H9 (cell line): ENCODE data around the gene AGBL4. TPM values are rescaled to one million over a fixed set of nuclear protein-coding genes. Genes with fewer than 3 reads are reported as not detected.

ENCODE experiments used
- DNase-seq: peaks from one replicate; pipeline ENCODE4 v3.0.0-alpha.2; 2017
- H2AFZ ChIP-seq: one replicate; pipeline ENCODE4 v1.6.1; 2013; ENCODE audit warnings: mild to moderate bottlenecking, low read length, control low read depth, moderate library complexity
- H2AK5ac ChIP-seq: 2 replicates; pipeline ENCODE4 v1.6.1; 2013; ENCODE audit warnings: low read length, control low read depth, mixed read lengths; ENCODE audit not compliant: insufficient read length
- H2BK120ac ChIP-seq: one replicate; pipeline ENCODE4 v1.6.1; 2013; ENCODE audit warnings: low read depth, mild to moderate bottlenecking, low read length, control low read depth, inconsistent platforms; ENCODE audit not compliant: poor library complexity, severe bottlenecking
- H2BK12ac ChIP-seq: 2 replicates; pipeline ENCODE4 v1.6.1; 2013; ENCODE audit warnings: low read length, control low read depth, mixed read lengths, low read depth; ENCODE audit not compliant: insufficient read length
- H2BK15ac ChIP-seq: 2 replicates; pipeline ENCODE4 v1.6.1; 2013; ENCODE audit warnings: low read depth, low read length, control low read depth
- H2BK20ac ChIP-seq: one replicate; pipeline ENCODE4 v1.6.1; 2013; ENCODE audit warnings: low read depth, mild to moderate bottlenecking, low read length, control low read depth, inconsistent platforms; ENCODE audit not compliant: poor library complexity, severe bottlenecking
- H2BK5ac ChIP-seq: 2 replicates; pipeline ENCODE4 v1.6.1; 2013; ENCODE audit warnings: low read length, control low read depth, mixed read lengths; ENCODE audit not compliant: insufficient read length
- H3K14ac ChIP-seq: 2 replicates; pipeline ENCODE4 v1.6.1; 2013; ENCODE audit warnings: low read length, control low read depth; ENCODE audit not compliant: insufficient read depth
- H3K18ac ChIP-seq: 2 replicates; pipeline ENCODE4 v1.6.1; 2013; ENCODE audit warnings: low read depth, mild to moderate bottlenecking, mixed read lengths, low read length, control low read depth; ENCODE audit not compliant: insufficient read length
- H3K23ac ChIP-seq: 2 replicates; pipeline ENCODE4 v1.6.1; 2013; ENCODE audit warnings: low read length, control low read depth, mixed read lengths, low read depth; ENCODE audit not compliant: insufficient read length
- H3K23me2 ChIP-seq: 2 replicates; pipeline ENCODE4 v1.6.1; 2013; ENCODE audit warnings: low read depth, mild to moderate bottlenecking, mixed read lengths, low read length, control low read depth; ENCODE audit not compliant: insufficient read length, poor library complexity, severe bottlenecking
- H3K27ac ChIP-seq: 2 replicates; pipeline ENCODE4 v1.5.1; 2013; ENCODE audit warnings: low read length, control low read depth, mixed read lengths, low read depth; ENCODE audit not compliant: insufficient read length
- H3K27me3 ChIP-seq: 2 replicates; pipeline ENCODE4 v1.6.1; 2013; ENCODE audit warnings: low read length, control low read depth, inconsistent platforms; ENCODE audit not compliant: insufficient read depth
- H3K4ac ChIP-seq: 2 replicates; pipeline ENCODE4 v1.6.1; 2013; ENCODE audit warnings: low read depth, mild to moderate bottlenecking, control low read depth, inconsistent platforms, low read length, moderate library complexity
- H3K4me1 ChIP-seq: 2 replicates; pipeline ENCODE4 v1.6.1; 2013; ENCODE audit warnings: low read length, control low read depth, inconsistent platforms; ENCODE audit not compliant: insufficient read depth
- H3K4me2 ChIP-seq: 2 replicates; pipeline ENCODE4 v1.6.1; 2013; ENCODE audit warnings: low read length, control low read depth, mixed read lengths; ENCODE audit not compliant: insufficient read length, insufficient read depth
- H3K56ac ChIP-seq: 2 replicates; pipeline ENCODE4 v1.6.1; 2013; ENCODE audit warnings: low read depth, mild to moderate bottlenecking, mixed read lengths, low read length, control low read depth; ENCODE audit not compliant: insufficient read length
- H3K79me1 ChIP-seq: 2 replicates; pipeline ENCODE4 v1.6.1; 2013; ENCODE audit warnings: low read depth, mild to moderate bottlenecking, moderate library complexity, low read length, control low read depth, inconsistent platforms; ENCODE audit not compliant: insufficient read depth, poor library complexity, severe bottlenecking
- H3K79me2 ChIP-seq: 2 replicates; pipeline ENCODE4 v1.6.1; 2013; ENCODE audit warnings: low read length, control low read depth, inconsistent platforms; ENCODE audit not compliant: insufficient read depth
- H3K9ac ChIP-seq: 2 replicates; pipeline ENCODE4 v1.6.1; 2013; ENCODE audit warnings: low read length, control low read depth, mixed read lengths; ENCODE audit not compliant: insufficient read length; ENCODE audit errors: extremely low read depth
- H3K9me3 ChIP-seq: one replicate; pipeline ENCODE4 v1.6.1; 2013; ENCODE audit warnings: low read depth, low read length, inconsistent platforms; ENCODE audit not compliant: control insufficient read depth
- H3T11ph ChIP-seq: one replicate; pipeline ENCODE4 v1.6.1; 2013; ENCODE audit warnings: mild to moderate bottlenecking, low read length, control low read depth, inconsistent platforms
- H4K20me1 ChIP-seq: one replicate; pipeline ENCODE4 v1.6.1; 2013; ENCODE audit not compliant: control insufficient read depth, insufficient read length, insufficient read depth
- H4K5ac ChIP-seq: 2 replicates; pipeline ENCODE4 v1.6.1; 2013; ENCODE audit warnings: low read depth, mild to moderate bottlenecking, mixed read lengths, low read length, control low read depth; ENCODE audit not compliant: insufficient read length
- H4K8ac ChIP-seq: replicated peaks from 2 replicates; pipeline ENCODE4 v1.6.1; 2013; ENCODE audit warnings: low read length, control low read depth, mixed read lengths, low read depth; ENCODE audit not compliant: insufficient read length
- H4K91ac ChIP-seq: 2 replicates; pipeline ENCODE4 v1.6.1; 2013; ENCODE audit warnings: low read depth, mild to moderate bottlenecking, moderate library complexity, mixed read lengths, low read length, control low read depth; ENCODE audit not compliant: insufficient read length
- H3K27ac Mint-ChIP-seq, 3 experiments: 2 replicates in 2 of 3; 3 replicates in 1 of 3; pipeline ENCODE4 v1.8.0; 2020 to 2021; ENCODE audit warnings: mixed read lengths in 3 of 3, mild to moderate bottlenecking in 1 of 3, moderate library complexity in 1 of 3
- H3K27me3 Mint-ChIP-seq: 2 replicates; pipeline ENCODE4 v1.8.0; 2021; ENCODE audit warnings: low read depth, mild to moderate bottlenecking, moderate library complexity, mixed read lengths
- H3K36me3 Mint-ChIP-seq, 3 experiments: 2 replicates in 2 of 3; 3 replicates in 1 of 3; pipeline ENCODE4 v1.8.0; 2020 to 2021; ENCODE audit warnings: low read depth in 3 of 3, mixed read lengths in 3 of 3; ENCODE audit not compliant: insufficient read depth in 1 of 3
- H3K4me1 Mint-ChIP-seq, 2 experiments: 2 replicates each; pipeline ENCODE4 v1.8.0; 2020; ENCODE audit warnings: mixed read lengths in 2 of 2
- H3K4me3 Mint-ChIP-seq, 2 experiments: 2 replicates in 1 of 2; 3 replicates in 1 of 2; pipeline ENCODE4 v1.8.0; 2020 to 2021; ENCODE audit warnings: mild to moderate bottlenecking in 2 of 2, mixed read lengths in 2 of 2, moderate library complexity in 1 of 2
- H3K9me3 Mint-ChIP-seq, 2 experiments: 2 replicates in 1 of 2; 3 replicates in 1 of 2; pipeline ENCODE4 v1.8.0; 2020; ENCODE audit warnings: mild to moderate bottlenecking in 2 of 2, mixed read lengths in 2 of 2, moderate library complexity in 1 of 2
- WGBS: extraction: QIAGEN DNeasy Blood & Tissue Kit; methylation state at CpG from one replicate; pipeline ENCODE4 v1.1.7; 2013; ENCODE audit warnings: missing lambda C conversion rate, low lambda C conversion rate, mixed read lengths; ENCODE audit not compliant: insufficient read length; ENCODE audit errors: extremely low coverage; 5-methylcytosine and 5-hydroxymethylcytosine counted together
- total RNA-seq: library from RNA; stranded (reverse); gene quantifications from 2 replicates; pipeline ENCODE4 v1.2.1, GENCODE V29; 2021
- TF ChIP-seq, protein P1 (sequence below): fragments of 200-600 bp; sonication (generic); conservative IDR thresholded peaks from 3 replicates; pipeline ENCODE4 v1.8.0; 2021; ENCODE audit warnings: antibody characterized with exemption, mild to moderate bottlenecking

AGBL4 gene
- total RNA-seq, 1 experiment from 2014 or later = not detected

DNA sequence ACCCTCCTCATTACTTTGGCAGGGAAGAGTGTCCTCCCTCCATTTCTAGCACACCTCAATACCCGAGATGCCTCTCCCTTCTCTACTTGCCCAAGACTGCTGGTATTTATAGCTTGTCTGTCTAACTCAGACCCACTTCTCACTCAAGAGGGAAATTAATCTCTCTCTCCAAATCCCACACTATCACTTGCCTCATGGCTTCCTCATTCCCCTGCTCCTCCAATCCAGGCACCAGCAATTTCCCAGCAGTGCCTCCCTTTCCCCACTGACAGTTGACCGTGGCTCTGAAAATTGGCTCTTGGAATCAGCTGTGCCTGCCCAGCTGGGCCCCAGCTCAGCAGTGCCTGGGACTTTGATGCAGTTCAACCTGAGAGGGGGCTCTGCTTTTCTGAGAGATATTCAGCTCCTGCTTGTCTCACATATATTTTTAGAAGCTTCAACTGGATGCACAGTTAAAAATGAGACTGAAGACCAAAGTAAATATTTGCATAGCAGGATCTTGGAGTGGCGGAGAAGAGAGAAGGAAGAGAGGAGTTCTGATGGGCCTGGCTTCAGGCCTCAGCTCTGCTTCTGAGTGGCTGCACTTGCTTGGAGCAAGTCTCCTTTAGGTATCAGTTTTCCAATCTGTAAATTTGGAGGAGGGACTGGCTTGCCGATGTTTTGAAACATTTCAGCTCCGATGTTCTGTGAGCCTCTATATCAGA lies 1470.7 kb downstream of the AGBL4 start:
- no peaks in the 10 kb centered on the region for H3K4me1 ChIP-seq
- WGBS = no CpG with 5 or more reads among the region's 5 CpGs
- H3K27me3 ChIP-seq = no peaks in the 10 kb centered on the region
- no peak overlapping the region for H3K18ac ChIP-seq
- H4K8ac ChIP-seq = no peak overlapping the region
- H2BK12ac ChIP-seq = no peak overlapping the region
- H3K9ac ChIP-seq = no peak overlapping the region
- H2BK20ac ChIP-seq = no peak overlapping the region
- H2AK5ac ChIP-seq = no peak overlapping the region
- DNase-seq = no peak
- Mint-ChIP-seq H3K36me3 (no peaks in the 10 kb centered on the region), H3K4me3 (no peak overlapping the region), H3K4me1 (peaks cover 11 to 12% of the 10 kb centered on the region in 2 experiments), H3K9me3 (no peaks in the 10 kb centered on the region), H3K27ac (no peak overlapping the region), H3K27me3 (no peaks in the 10 kb centered on the region; the same call in 1 of the 2 replicates)
- no peak overlapping the region for H4K91ac ChIP-seq
- H3K23ac ChIP-seq = no peak overlapping the region
- no peak overlapping the region for H4K5ac ChIP-seq
- H3K4me2 ChIP-seq = no peak overlapping the region
- no peak overlapping the region for H2AFZ ChIP-seq
- H3K14ac ChIP-seq = no peak overlapping the region
- no peak overlapping the region for H2BK15ac ChIP-seq
- no peaks in the 10 kb centered on the region for H3K9me3 ChIP-seq
- no peaks in the 10 kb centered on the region for H3K79me2 ChIP-seq
- H4K20me1 ChIP-seq = no peaks in the 10 kb centered on the region
- no peak overlapping the region for H3T11ph ChIP-seq
- H2BK120ac ChIP-seq = no peak overlapping the region
- no peaks in the 10 kb centered on the region for H3K23me2 ChIP-seq
- TF ChIP-seq, protein P1, sequence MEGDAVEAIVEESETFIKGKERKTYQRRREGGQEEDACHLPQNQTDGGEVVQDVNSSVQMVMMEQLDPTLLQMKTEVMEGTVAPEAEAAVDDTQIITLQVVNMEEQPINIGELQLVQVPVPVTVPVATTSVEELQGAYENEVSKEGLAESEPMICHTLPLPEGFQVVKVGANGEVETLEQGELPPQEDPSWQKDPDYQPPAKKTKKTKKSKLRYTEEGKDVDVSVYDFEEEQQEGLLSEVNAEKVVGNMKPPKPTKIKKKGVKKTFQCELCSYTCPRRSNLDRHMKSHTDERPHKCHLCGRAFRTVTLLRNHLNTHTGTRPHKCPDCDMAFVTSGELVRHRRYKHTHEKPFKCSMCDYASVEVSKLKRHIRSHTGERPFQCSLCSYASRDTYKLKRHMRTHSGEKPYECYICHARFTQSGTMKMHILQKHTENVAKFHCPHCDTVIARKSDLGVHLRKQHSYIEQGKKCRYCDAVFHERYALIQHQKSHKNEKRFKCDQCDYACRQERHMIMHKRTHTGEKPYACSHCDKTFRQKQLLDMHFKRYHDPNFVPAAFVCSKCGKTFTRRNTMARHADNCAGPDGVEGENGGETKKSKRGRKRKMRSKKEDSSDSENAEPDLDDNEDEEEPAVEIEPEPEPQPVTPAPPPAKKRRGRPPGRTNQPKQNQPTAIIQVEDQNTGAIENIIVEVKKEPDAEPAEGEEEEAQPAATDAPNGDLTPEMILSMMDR = no peak
- no peaks in the 10 kb centered on the region for H3K79me1 ChIP-seq
- H2BK5ac ChIP-seq = no peak overlapping the region
- H3K56ac ChIP-seq = no peak overlapping the region
- H3K27ac ChIP-seq = no peak overlapping the region
- H3K4ac ChIP-seq = no peak overlapping the region
